ENCODE measurements around the gene EXOSC2.

Gene EXOSC2

DNA sequence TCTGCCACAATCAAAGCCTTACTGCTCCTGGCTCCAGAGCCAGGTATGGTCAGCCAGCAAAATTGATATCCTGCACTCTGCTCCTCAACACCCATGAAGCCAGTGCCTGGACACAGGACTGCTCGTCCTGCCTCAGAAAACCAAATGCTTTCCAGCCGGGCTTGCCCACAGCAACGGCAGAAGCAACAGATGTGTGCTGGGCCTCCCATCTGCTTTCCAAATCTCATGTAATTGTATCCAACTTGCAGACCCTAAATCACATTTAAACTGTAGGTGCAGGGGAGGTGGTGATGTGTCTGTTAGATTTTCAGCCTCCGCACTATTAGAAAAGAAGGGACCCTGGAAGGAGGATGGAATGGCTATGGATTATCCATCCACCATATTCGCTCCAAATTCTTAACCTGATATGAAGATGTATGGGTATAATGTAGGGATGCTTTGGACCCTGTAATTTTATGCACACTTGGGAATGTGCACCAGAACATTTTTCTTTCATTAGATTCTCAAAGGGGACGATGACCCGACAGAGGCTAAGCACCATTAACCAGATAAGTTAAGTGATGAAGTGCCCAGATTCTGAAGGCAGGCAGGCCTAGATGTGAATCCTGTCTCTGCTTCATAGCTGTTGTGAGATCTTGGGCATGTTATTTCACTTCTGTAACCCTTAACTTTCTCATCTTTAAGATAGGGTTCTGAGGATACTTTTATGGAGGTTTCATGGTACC lies 58.2 kb downstream of the EXOSC2 start:
- peaks cover 5% of the 10 kb centered on the region for H3K27me3 ChIP-seq (replicated peaks)
- H3K36me3 ChIP-seq (replicated peaks): peaks cover 3% of the 10 kb centered on the region
- DNase-seq: no peak
- in situ Hi-C loops (cut with HindIII; ENCODE audit: low pct_ligation_motif_present, low sequenced_read_pairs): no loop called here
- peak overlapping the region; percentile 6 for H3K27ac ChIP-seq
- no peak overlapping the region for H3K4me3 ChIP-seq (ENCODE audit: low read depth, low read length)
- TF ChIP-seq, protein P1, sequence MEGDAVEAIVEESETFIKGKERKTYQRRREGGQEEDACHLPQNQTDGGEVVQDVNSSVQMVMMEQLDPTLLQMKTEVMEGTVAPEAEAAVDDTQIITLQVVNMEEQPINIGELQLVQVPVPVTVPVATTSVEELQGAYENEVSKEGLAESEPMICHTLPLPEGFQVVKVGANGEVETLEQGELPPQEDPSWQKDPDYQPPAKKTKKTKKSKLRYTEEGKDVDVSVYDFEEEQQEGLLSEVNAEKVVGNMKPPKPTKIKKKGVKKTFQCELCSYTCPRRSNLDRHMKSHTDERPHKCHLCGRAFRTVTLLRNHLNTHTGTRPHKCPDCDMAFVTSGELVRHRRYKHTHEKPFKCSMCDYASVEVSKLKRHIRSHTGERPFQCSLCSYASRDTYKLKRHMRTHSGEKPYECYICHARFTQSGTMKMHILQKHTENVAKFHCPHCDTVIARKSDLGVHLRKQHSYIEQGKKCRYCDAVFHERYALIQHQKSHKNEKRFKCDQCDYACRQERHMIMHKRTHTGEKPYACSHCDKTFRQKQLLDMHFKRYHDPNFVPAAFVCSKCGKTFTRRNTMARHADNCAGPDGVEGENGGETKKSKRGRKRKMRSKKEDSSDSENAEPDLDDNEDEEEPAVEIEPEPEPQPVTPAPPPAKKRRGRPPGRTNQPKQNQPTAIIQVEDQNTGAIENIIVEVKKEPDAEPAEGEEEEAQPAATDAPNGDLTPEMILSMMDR (IDR thresholded peaks at IDR 0.05; ENCODE audit: low read depth, low read length, missing control alignments): no peak
